Lower lobe of right lung (tissue), 2 donors: Measurements from ENCODE around the gene RPS6KA1. TPM values are rescaled to one million over a fixed set of nuclear protein-coding genes. Genes with fewer than 3 reads are reported as not detected.

Experiments
- ATAC-seq, 2 donors: fragments of 200-7000 bp; cut with Tn5 transposase; one replicate each; pipeline ENCODE4 v1.9.1; 2020 to 2022; ENCODE audit warnings: mild to moderate bottlenecking in 2 of 2, moderate library complexity in 2 of 2
- DNase-seq: peaks from one replicate; pipeline ENCODE4 v3.0.0-alpha.2; 2020
- H3K27ac ChIP-seq: fragments of 200-600 bp; one replicate; pipeline ENCODE4 v1.8.0; 2022
- H3K27me3 ChIP-seq: fragments of 200-600 bp; one replicate; pipeline ENCODE4 v1.8.0; 2022; ENCODE audit warnings: low read depth
- H3K36me3 ChIP-seq: fragments of 200-600 bp; one replicate; pipeline ENCODE4 v1.8.0; 2022; ENCODE audit warnings: mild to moderate bottlenecking
- H3K4me1 ChIP-seq: fragments of 200-600 bp; one replicate; pipeline ENCODE4 v1.8.0; 2022
- H3K4me3 ChIP-seq: fragments of 200-600 bp; one replicate; pipeline ENCODE4 v1.8.0; 2022; ENCODE audit warnings: mild to moderate bottlenecking
- H3K9me3 ChIP-seq: fragments of 200-600 bp; one replicate; pipeline ENCODE4 v1.8.0; 2022
- CTCF ChIP-seq: fragments of 200-600 bp; IDR thresholded peaks from one replicate; pipeline ENCODE4 v1.8.0; 2022; ENCODE audit warnings: antibody characterized with exemption, mild to moderate bottlenecking
- intact Hi-C: fragments of 100-400 bp; cut with DNase I; formaldehyde crosslinking; loops from one replicate; pipeline ENCODE4 v1.11.0; 2022
- long read RNA-seq: library from polyadenylated mRNA; unstranded; transcript quantifications from one replicate; pipeline ENCODE4 v2.0.0, GENCODE V29; 2021
- total RNA-seq: library from RNA; stranded (reverse); fragmentation: NEBNext Ultra II Directional; extraction: Animal tissue kit (Norgen Biotek cat#: 25700); gene quantifications from one replicate; pipeline ENCODE4 v1.2.1, GENCODE V29; 2021
- donor health status: DM: no; HTN: yes; CAD: no; lungs with severe emphysema.

Gene RPS6KA1
- 140 TPM for total RNA-seq
- long read RNA-seq, transcript RPS6KA1-216 (21 exons, 3,023 nt) = minor isoform, 40 of 347 reads
- long read RNA-seq, transcript RPS6KA1-204 (22 exons, 3,186 nt) = major isoform, 112 of 347 reads
- long read RNA-seq, transcript RPS6KA1-220 (21 exons, 2,359 nt) = minor isoform, 104 of 347 reads
- long read RNA-seq, partial matches to known transcripts = 58 of 347 reads
- long read RNA-seq, other reads (novel, unspliced or antisense) = 31 of 347 reads

- Histone ChIP-seq H3K27ac (peak within 1 kb of the TSS; percentile 84), H3K9me3 (no peaks in the 10 kb centered on the region), H3K36me3 (no peaks in the 10 kb centered on the region), H3K4me1 (peaks cover 58% of the 10 kb centered on the region), H3K4me3 (peak within 1 kb of the TSS; percentile 77), H3K27me3 (no peaks in the 10 kb centered on the region)
- ATAC-seq (peak; percentile 77 to 83), DNase-seq (peak; percentile 80)
- no peak for TF ChIP-seq CTCF
- intact Hi-C loops = no loop called here
Measured at GRCh38 chr1:26529655-26530409, at the start of gene RPS6KA1. Gene RPS6KA1 (plus strand): TSS chr1:26529761. CDS start chr1:26529921, 160 bp downstream.

GRCh38 chr1:26482921-26483320, 46.6 kb upstream of the RPS6KA1 start:
- Histone ChIP-seq H3K27ac (no peak overlapping the region), H3K4me3 (no peak overlapping the region), H3K9me3 (no peaks in the 10 kb centered on the region), H3K4me1 (peaks cover 9% of the 10 kb centered on the region), H3K27me3 (no peaks in the 10 kb centered on the region), H3K36me3 (peaks cover 18% of the 10 kb centered on the region)
- DNase-seq = no peak
- intact Hi-C loops = no loop called here
- no peak for TF ChIP-seq CTCF
- no peak for ATAC-seq

- H3K4me3 ChIP-seq = no peak overlapping the region
- H3K4me1 ChIP-seq = peaks cover 9% of the 10 kb centered on the region
- H3K27ac ChIP-seq = no peak overlapping the region
- no peak for TF ChIP-seq CTCF
- DNase-seq = no peak
- ATAC-seq = no peak
- H3K27me3 ChIP-seq = no peaks in the 10 kb centered on the region
- intact Hi-C loops = no loop called here
- H3K9me3 ChIP-seq = no peaks in the 10 kb centered on the region
- peaks cover 11% of the 10 kb centered on the region for H3K36me3 ChIP-seq
Measured at GRCh38 chr1:26483980-26484379, 45.6 kb upstream of the RPS6KA1 start.

GRCh38 chr1:26490155-26490554, 39.4 kb upstream of the RPS6KA1 start:
- H3K4me3 ChIP-seq = no peak overlapping the region
- H3K27me3 ChIP-seq = no peaks in the 10 kb centered on the region
- H3K4me1 ChIP-seq = no peaks in the 10 kb centered on the region
- TF ChIP-seq CTCF = no peak
- no peak for DNase-seq
- intact Hi-C loops = no loop called here
- H3K36me3 ChIP-seq = no peaks in the 10 kb centered on the region
- H3K9me3 ChIP-seq = no peaks in the 10 kb centered on the region
- no peak for ATAC-seq
- H3K27ac ChIP-seq = no peak overlapping the region

GRCh38 chr1:26493267-26493666, 36.3 kb upstream of the RPS6KA1 start:
- DNase-seq = no peak
- no peak for ATAC-seq
- TF ChIP-seq CTCF = no peak
- Histone ChIP-seq H3K27me3 (no peaks in the 10 kb centered on the region), H3K27ac (no peak overlapping the region), H3K9me3 (no peaks in the 10 kb centered on the region), H3K4me3 (no peak overlapping the region), H3K4me1 (no peaks in the 10 kb centered on the region), H3K36me3 (no peaks in the 10 kb centered on the region)
- intact Hi-C loops = no loop called here
